ENCODE data around the gene NR6A1. TPM values are rescaled to one million over a fixed set of nuclear protein-coding genes. Genes with fewer than 3 reads are reported as not detected.

The NR6A1 gene
- total RNA-seq, 1 donor from 2014 or later: 63.8 TPM

- Mint-ChIP-seq H3K9me3 (ENCODE audit: unreplicated experiment) (no peaks in the 10 kb centered on the region), H3K4me1 (ENCODE audit: unreplicated experiment) (peaks cover 42% of the 10 kb centered on the region), H3K36me3 (ENCODE audit: low read depth, unreplicated experiment) (no peaks in the 10 kb centered on the region), H3K27me3 (ENCODE audit: unreplicated experiment) (peaks cover 15% of the 10 kb centered on the region), H3K27ac (ENCODE audit: unreplicated experiment) (peak overlapping the region; percentile 26), H3K4me3 (ENCODE audit: unreplicated experiment) (peak overlapping the region; percentile 99)
- TF ChIP-seq, protein P1, sequence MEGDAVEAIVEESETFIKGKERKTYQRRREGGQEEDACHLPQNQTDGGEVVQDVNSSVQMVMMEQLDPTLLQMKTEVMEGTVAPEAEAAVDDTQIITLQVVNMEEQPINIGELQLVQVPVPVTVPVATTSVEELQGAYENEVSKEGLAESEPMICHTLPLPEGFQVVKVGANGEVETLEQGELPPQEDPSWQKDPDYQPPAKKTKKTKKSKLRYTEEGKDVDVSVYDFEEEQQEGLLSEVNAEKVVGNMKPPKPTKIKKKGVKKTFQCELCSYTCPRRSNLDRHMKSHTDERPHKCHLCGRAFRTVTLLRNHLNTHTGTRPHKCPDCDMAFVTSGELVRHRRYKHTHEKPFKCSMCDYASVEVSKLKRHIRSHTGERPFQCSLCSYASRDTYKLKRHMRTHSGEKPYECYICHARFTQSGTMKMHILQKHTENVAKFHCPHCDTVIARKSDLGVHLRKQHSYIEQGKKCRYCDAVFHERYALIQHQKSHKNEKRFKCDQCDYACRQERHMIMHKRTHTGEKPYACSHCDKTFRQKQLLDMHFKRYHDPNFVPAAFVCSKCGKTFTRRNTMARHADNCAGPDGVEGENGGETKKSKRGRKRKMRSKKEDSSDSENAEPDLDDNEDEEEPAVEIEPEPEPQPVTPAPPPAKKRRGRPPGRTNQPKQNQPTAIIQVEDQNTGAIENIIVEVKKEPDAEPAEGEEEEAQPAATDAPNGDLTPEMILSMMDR (IDR thresholded peaks at IDR 0.05; ENCODE audit: unreplicated experiment): no peak
- DNase-seq (ENCODE audit: low spot score): peak; percentile 59
Observed at GRCh38 chr9:124769549-124770358, 1.4 kb downstream of the NR6A1 start.

- peaks cover 43% of the 10 kb centered on the region for H3K4me1 Mint-ChIP-seq (ENCODE audit: unreplicated experiment)
Observed at GRCh38 chr9:124768750-124769548, 2.2 kb downstream of the NR6A1 start.

GRCh38 chr9:124768334-124768733, 2.8 kb downstream of the NR6A1 start:
- peaks cover 43% of the 10 kb centered on the region for H3K4me1 Mint-ChIP-seq (ENCODE audit: unreplicated experiment)
- TF ChIP-seq, protein P1 (IDR thresholded peaks at IDR 0.05; ENCODE audit: unreplicated experiment): no peak
- no peak for DNase-seq (ENCODE audit: low spot score)
- no peaks in the 10 kb centered on the region for H3K36me3 Mint-ChIP-seq (ENCODE audit: low read depth, unreplicated experiment)
- peaks cover 12% of the 10 kb centered on the region for H3K27me3 Mint-ChIP-seq (ENCODE audit: unreplicated experiment)
- H3K4me3 Mint-ChIP-seq (ENCODE audit: unreplicated experiment): no peak overlapping the region
- no peak overlapping the region for H3K27ac Mint-ChIP-seq (ENCODE audit: unreplicated experiment)
- H3K9me3 Mint-ChIP-seq (ENCODE audit: unreplicated experiment): no peaks in the 10 kb centered on the region

More at GRCh38 chr9:124768750-124769548, 2.2 kb downstream of the NR6A1 start:
- H3K36me3 Mint-ChIP-seq (ENCODE audit: low read depth, unreplicated experiment): no peaks in the 10 kb centered on the region
- peak overlapping the region; percentile 49 for H3K27ac Mint-ChIP-seq (ENCODE audit: unreplicated experiment)
- H3K4me3 Mint-ChIP-seq (ENCODE audit: unreplicated experiment): peak overlapping the region; percentile 99
- no peak for DNase-seq (ENCODE audit: low spot score)
- no peaks in the 10 kb centered on the region for H3K9me3 Mint-ChIP-seq (ENCODE audit: unreplicated experiment)
- TF ChIP-seq, protein P1 (IDR thresholded peaks at IDR 0.05; ENCODE audit: unreplicated experiment): no peak
- H3K27me3 Mint-ChIP-seq (ENCODE audit: unreplicated experiment): peaks cover 12% of the 10 kb centered on the region

DNA sequence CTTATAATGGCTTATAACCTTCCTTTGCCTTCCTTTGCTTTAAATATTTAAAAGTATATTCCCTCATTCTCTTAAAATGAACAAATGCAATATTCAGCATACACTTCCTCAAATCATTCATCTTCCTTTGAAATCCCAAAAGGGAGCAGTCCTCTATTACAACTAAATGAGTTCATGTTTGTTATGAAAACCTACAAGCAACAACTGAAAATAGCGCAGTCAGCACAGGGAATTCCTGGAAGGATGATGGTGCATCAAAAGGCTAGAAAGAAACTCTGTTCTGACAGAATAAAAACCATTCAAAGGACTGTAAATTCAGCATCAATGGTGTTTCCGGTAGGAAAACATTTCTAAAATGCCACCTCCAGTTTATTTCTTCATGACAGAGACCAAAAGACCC, 3.3 kb downstream of the NR6A1 start:
- no peak overlapping the region for H3K27ac Mint-ChIP-seq (ENCODE audit: unreplicated experiment)
- DNase-seq (ENCODE audit: low spot score): no peak
- peaks cover 12% of the 10 kb centered on the region for H3K27me3 Mint-ChIP-seq (ENCODE audit: unreplicated experiment)
- H3K4me1 Mint-ChIP-seq (ENCODE audit: unreplicated experiment): peaks cover 48% of the 10 kb centered on the region
- H3K4me3 Mint-ChIP-seq (ENCODE audit: unreplicated experiment): peak overlapping the region; percentile 2
- TF ChIP-seq, protein P1 (IDR thresholded peaks at IDR 0.05; ENCODE audit: unreplicated experiment): no peak
- no peaks in the 10 kb centered on the region for H3K9me3 Mint-ChIP-seq (ENCODE audit: unreplicated experiment)
- H3K36me3 Mint-ChIP-seq (ENCODE audit: low read depth, unreplicated experiment): no peaks in the 10 kb centered on the region

Measured in endothelial cell (in vitro differentiated cells).